Stimulated activated CD8-positive, alpha-beta memory T cell treated with anti-CD3 and anti-CD28 coated beads, Interleukin-12 subunit alpha, Interleukin-12 subunit beta, amount 100 ng/mL, for 1 hour (primary cell): ENCODE results near the gene PIGK.
"Not testable (repeated sequence)": the region's sequence is repeated elsewhere in the genome, so short reads cannot be mapped to it uniquely, and the experiment has no call there.

ENCODE experiments used
- DNase-seq: peaks from one replicate; pipeline ENCODE4 v3.0.0-alpha.2; 2020; ENCODE audit warnings: low read depth

Gene PIGK

GRCh38 chr1:77193951-77194350, 25.3 kb downstream of the PIGK start:
- no peak for DNase-seq

GRCh38 chr1:77188770-77189169, 30.5 kb downstream of the PIGK start:
- no peak for DNase-seq

GRCh38 chr1:77186907-77187306, 32.3 kb downstream of the PIGK start:
- DNase-seq = not testable (repeated sequence)

DNA sequence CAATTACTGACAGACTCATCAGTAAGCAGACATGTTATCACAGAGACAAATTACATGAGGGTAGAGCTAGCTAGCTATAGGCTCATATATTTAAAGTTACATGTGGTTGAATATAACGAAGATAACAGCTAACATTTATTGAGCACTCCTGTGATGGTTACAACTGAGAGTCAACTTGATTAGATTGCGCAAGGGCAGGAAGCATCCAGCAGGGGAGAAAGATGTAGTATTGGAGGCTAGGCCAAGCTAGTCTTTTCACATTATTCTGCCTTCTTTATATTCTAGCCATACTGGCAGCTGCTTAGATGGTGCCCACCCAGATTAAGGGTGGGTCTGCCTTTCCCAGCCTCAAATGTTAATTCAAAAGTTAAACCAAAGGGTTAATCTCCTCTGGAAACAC, 37.1 kb downstream of the PIGK start:
- DNase-seq = no peak

GRCh38 chr1:77179632-77180031, 39.6 kb downstream of the PIGK start:
- DNase-seq = no peak

DNA sequence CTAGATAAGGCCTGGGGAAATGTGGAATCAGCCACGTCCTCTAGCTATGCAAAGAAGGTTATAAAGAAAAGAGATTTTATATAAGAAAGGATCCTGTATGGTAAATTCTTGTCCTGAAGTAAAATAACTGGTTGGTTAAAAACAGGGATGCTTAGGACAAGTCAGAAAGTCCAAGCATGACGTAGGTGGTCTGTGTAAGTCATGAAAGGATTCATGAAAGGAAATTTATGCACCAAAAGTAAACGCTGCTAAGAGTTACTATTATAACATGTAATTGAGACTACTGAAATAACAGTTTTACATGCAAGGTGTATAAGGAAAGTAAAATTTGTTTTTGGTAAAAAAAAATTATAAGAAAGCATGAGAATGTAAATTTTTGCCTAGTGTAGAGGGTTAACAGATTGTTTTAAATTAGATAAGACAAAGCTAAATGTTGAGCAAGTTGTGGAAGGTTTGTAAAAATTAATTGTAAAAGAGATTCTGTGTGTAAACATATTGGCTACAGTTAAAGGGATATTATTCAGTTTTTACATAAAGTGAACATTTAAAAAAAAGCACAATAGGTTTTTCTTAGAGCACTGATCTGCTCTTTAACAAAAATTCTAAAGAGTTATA, 43.9 kb downstream of the PIGK start:
- DNase-seq = no peak

DNA sequence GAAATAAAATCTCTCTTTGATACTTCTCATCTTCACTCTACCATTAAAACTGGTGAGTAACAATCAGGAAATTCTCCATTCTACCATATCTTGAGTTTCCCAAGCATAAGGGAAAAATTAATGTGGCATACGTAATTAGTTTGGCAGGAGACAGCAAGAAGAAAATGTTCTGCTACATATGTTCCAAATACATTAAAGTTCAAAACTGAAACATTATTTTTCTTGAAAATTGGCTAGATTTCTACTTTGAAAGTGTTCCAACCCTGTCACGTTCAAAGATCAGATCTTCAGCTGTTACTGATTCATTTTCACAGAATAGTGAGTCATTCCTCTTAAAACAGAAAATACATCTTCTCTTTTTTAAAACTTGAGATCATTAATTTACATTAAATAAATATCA, 48.5 kb downstream of the PIGK start:
- no peak for DNase-seq

DNA sequence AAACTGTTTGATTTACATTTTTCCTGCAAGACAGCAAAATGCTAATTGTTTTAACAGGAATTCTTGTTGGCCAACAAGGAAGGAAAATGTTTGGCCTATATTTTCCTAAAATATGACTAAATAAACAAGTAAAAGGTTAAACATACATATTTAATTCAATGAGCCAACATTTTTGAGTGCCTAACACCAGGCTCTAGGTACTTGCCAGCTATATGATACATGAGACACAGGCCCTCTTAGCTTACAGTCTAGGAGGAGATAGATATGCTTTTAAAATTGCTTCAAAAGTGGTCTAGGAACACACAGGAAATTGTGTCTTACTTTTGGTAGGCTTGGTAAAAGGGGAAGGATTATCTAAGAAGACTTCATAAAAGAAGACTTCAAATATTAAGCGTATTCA, 50.9 kb downstream of the PIGK start:
- no peak for DNase-seq

GRCh38 chr1:77164434-77164944, 54.7 kb downstream of the PIGK start:
- no peak for DNase-seq

DNA sequence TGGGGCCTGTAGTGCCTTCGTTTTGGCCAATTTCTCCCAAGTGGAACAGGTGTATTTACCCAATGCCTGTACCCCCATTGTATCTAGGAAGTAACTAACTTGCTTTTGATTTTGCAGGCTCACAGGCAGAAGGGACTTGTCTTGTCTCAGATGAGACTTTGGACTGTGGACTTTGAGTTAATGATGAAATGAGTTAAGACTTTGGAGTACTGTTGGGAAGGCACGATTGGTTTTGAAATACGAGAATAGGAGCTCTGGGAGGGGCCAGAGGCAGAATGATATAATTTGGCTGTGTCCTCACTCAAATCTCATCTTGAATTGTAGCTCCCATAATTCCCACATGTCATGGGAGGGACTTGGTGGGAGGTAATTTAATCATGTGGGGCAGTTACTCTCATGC, 59.5 kb downstream of the PIGK start:
- DNase-seq = not testable (repeated sequence)

DNA sequence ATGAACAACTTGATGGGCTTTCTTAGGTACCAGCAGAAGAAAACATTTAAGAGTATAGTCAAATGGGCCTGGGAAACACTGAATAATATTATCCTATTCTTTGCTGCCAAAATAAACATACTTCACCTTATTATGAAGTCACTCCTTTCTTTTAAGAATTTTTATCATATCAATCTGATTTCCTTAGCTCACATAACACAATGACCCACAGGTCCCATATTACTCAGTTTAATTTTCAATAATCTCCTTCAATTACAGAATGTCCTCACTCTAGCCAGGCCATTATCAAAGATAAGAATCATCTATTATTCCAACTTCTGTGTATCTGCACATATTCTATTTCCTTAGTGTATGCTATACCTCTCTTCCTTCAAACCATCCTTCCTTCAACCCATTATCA, 63.0 kb downstream of the PIGK start:
- DNase-seq = no peak

GRCh38 chr1:77146270-77146669, 73.0 kb downstream of the PIGK start:
- no peak for DNase-seq

GRCh38 chr1:77143529-77144121, 75.6 kb downstream of the PIGK start:
- no peak for DNase-seq

- DNase-seq = no peak
These were observed 79.8 kb downstream of the PIGK start for GRCh38 chr1:77139389-77139788.

DNA sequence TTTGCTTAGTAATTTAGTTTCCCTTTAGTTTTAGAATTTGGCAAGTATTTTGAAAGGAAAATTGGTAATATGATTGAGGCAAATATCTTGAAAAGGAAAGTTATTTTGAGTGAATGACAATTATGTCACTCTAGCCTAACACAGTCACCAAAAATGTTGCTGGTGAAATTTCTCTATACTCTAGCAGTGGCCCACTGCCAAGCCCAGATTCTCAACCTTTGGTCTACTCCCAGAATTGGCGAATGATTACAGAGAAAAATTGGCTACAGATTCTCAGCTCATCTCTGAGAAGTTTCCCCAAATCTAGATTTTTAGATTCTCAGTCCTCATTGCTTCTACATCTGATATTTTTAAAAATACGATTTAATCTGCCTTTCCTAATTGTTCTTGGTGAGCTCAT, 84.9 kb downstream of the PIGK start:
- no peak for DNase-seq

DNA sequence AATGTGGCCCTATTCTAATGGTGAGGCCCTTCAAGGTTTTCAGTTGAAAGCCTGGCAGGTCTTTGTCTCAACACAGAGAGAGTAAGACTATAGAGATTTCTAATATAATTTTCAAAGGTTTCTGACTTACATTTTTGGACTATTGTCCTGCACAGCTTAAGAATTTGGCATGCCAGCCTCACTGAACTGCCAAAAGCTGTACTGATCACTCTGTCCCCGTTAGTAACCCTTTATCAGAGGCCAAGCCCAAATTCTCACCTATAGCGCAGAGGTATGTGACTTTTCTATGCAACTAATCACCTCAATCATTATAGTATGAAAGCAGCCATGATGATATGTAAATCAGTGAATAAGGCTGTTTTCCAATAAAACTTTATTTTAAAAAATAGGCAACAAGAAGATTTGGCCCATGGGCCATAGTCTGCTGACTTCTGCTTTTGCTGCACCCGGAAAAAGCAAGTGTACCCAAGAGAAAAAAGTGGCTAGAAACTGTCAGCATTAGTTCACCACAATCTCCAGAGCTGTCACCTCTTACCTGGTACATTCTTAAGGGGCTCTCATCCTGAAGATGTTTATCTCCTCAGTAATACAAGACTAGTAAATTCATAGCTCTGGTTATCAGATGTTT, 85.4 kb downstream of the PIGK start:
- no peak for DNase-seq

GRCh38 chr1:77126307-77126706, 92.9 kb downstream of the PIGK start:
- DNase-seq = no peak

DNA sequence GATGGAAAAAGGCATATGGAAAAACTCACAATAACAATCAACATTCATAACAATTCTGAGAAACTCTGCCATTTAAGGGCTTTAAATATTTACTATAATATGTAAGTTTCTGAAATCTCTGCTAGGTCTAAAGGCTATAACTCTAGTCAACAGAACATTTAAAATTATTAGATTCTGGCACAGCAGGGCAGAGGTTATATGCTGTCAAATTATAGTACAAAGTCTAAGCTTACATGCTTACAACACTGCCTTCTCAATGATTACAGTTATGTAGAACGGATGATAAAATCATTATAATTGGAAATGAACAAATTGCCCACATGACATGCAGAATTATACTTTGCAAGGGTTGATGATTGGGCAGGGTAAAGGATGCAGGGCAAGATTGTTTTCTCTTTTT, 97.7 kb downstream of the PIGK start:
- DNase-seq = no peak

- DNase-seq = no peak
These were observed 98.3 kb downstream of the PIGK start for GRCh38 chr1:77120950-77121349.

- DNase-seq = no peak
These were observed 100.5 kb downstream of the PIGK start for GRCh38 chr1:77118712-77119111.

- DNase-seq = no peak
These were observed 114.6 kb downstream of the PIGK start for GRCh38 chr1:77104672-77105071.

DNA sequence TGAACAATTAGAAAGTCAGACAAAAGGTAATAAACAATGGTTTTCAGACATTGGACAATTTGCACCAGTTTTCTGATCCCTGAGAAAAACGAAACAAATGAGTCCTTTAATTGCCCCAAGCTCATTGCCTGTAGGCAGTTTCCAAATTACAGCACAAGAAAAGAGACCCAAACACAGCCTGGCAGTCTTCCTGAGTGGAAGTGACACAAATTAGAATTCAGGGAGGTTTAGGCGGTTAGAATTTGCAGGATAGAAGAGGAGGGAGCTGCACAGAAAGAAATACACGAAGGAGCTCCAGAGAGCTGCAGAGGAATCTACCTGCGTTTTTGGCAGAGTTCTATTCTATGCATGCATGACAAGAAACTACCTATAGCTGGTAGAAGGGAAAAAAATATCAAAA, 115.7 kb downstream of the PIGK start:
- no peak for DNase-seq

- no peak for DNase-seq
These were observed 118.4 kb downstream of the PIGK start for GRCh38 chr1:77100875-77101274.
